Measurements from ENCODE around the gene TBC1D22B. TPM values are rescaled to one million over a fixed set of nuclear protein-coding genes. Genes with fewer than 3 reads are reported as not detected.
"Not testable (repeated sequence)": the region's sequence is repeated elsewhere in the genome, so short reads cannot be mapped to it uniquely, and the experiment has no call there.

TBC1D22B gene
- total RNA-seq, 2 experiments from 2014 or later: 8.0 to 12.3 TPM

DNA sequence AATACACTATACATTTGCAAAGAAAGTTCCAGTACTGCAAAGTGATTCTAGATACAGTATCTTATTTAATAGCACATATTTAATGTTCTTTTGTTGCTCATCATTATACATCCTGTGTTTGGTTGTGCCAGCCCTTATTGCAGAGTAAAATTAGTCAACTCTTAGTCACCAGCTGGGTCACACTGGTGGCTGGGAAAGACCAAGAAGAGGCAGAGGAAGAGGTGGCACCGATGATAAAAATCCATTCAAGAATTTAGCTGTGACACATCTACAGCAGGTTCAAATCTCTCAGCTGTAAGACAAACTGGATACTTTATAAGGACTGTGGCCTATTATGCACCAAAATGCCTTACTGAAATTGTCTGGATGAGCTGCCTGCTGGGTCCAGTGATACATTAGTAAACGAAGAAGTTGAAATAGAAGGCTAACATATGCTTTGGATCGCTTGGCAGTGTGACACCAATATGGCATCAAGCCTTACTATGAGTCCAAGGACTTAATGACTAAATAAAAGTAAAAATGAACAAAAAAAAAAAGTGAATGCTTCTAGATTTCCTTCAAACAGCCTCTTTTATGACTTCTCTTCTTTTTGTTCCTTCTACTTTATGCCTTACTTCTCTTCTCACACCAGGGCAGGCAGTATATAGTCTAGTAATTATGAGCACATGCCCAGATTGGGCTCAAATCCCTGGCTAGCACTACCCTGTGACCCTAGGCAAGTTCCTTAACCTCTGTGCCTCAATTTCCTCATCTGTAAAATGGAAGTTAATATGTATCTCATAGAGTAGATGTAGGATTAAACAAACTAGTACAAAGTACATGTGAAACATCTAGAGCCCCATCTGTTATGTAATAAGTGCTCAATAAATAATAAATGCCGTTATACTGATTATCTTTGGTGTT, 66.8 kb downstream of the TBC1D22B start:
- Histone ChIP-seq H3K27ac (ENCODE audit: low read depth, low read length, poor library complexity, severe bottlenecking) (no peak overlapping the region), H3K79me2 (ENCODE audit: insufficient read depth, low read depth, low read length) (no peaks in the 10 kb centered on the region), H3K36me3 (ENCODE audit: insufficient read depth, low read length) (no peaks in the 10 kb centered on the region), H3K4me3 (ENCODE audit: low read depth, low read length, poor library complexity, severe bottlenecking) (no peak overlapping the region), H3K4me1 (ENCODE audit: insufficient read depth, low read length, poor library complexity, severe bottlenecking) (no peaks in the 10 kb centered on the region), H3K9me3 (ENCODE audit: low read length) (no peaks in the 10 kb centered on the region), H3K9me2 (ENCODE audit: insufficient read depth, low read length) (no peaks in the 10 kb centered on the region), H3K4me2 (ENCODE audit: low read length) (no peak overlapping the region), H4K20me1 (ENCODE audit: insufficient read depth, low read length) (no peaks in the 10 kb centered on the region), H2AFZ (ENCODE audit: low read length) (no peak overlapping the region)
- no peak for DNase-seq (ENCODE audit: low spot score)
- no peak for TF ChIP-seq EZH2phosphoT487 (IDR thresholded peaks at IDR 0.05; ENCODE audit: borderline replicate concordance, low read depth, low read length)
- TF ChIP-seq, protein P1, sequence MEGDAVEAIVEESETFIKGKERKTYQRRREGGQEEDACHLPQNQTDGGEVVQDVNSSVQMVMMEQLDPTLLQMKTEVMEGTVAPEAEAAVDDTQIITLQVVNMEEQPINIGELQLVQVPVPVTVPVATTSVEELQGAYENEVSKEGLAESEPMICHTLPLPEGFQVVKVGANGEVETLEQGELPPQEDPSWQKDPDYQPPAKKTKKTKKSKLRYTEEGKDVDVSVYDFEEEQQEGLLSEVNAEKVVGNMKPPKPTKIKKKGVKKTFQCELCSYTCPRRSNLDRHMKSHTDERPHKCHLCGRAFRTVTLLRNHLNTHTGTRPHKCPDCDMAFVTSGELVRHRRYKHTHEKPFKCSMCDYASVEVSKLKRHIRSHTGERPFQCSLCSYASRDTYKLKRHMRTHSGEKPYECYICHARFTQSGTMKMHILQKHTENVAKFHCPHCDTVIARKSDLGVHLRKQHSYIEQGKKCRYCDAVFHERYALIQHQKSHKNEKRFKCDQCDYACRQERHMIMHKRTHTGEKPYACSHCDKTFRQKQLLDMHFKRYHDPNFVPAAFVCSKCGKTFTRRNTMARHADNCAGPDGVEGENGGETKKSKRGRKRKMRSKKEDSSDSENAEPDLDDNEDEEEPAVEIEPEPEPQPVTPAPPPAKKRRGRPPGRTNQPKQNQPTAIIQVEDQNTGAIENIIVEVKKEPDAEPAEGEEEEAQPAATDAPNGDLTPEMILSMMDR (conservative IDR thresholded peaks at IDR 0.05; ENCODE audit: low read length): no peak
- ChIA-PET CTCF (ENCODE audit: unreplicated experiment) (no interaction called here), POLR2A (interaction anchor here (0.6 to 1.1 kb wide), 4 partner anchors 9 to 453 kb away, joined by 3 to 4 read pairs (median 4); no protein-coding TSS in a partner anchor)
- intact Hi-C loops (cut with micrococcal nuclease; ENCODE audit: unreplicated experiment): loop anchor here (1.0 to 5.0 kb wide), 2 partner anchors 243 to 368 kb away; no protein-coding TSS in a partner anchor
- no TSS peak for BruUV-seq (replicated peaks)

DNA sequence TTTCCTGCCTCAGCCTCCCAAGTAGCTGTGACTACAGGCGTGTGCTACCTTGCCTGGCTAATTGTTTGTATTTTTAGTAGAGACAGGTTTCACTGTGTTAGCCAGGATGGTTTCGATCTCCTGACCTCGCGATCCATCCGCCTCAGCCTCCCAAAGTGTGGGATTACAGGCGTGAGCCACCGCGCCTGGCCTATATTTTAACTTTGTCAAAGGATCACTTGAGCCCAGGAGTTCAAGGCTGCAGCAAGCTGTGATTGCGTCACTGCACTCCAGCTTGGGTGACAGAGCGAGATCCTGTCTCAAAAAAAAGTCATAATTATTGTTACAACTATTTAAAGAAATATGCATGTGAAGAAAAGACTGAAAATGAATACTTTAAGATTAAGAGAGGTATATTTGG, 72.8 kb downstream of the TBC1D22B start:
- H4K20me1 ChIP-seq (ENCODE audit: insufficient read depth, low read length); intact Hi-C loops (cut with micrococcal nuclease; ENCODE audit: unreplicated experiment); H3K4me1 ChIP-seq (ENCODE audit: insufficient read depth, low read length, poor library complexity, severe bottlenecking); H3K27ac ChIP-seq (ENCODE audit: low read depth, low read length, poor library complexity, severe bottlenecking); H3K9me2 ChIP-seq (ENCODE audit: insufficient read depth, low read length); CTCF ChIA-PET (ENCODE audit: unreplicated experiment); H3K36me3 ChIP-seq (ENCODE audit: insufficient read depth, low read length); H3K79me2 ChIP-seq (ENCODE audit: insufficient read depth, low read depth, low read length); POLR2A ChIA-PET; H3K4me2 ChIP-seq (ENCODE audit: low read length); H3K9me3 ChIP-seq (ENCODE audit: low read length); H2AFZ ChIP-seq (ENCODE audit: low read length); DNase-seq (ENCODE audit: low spot score); BruUV-seq (replicated peaks); H3K4me3 ChIP-seq (ENCODE audit: low read depth, low read length, poor library complexity, severe bottlenecking): not testable (repeated sequence)

GRCh38 chr6:37331047-37331446, 73.5 kb downstream of the TBC1D22B start:
- Histone ChIP-seq H2AFZ (ENCODE audit: low read length) (no peak overlapping the region), H3K27ac (ENCODE audit: low read depth, low read length, poor library complexity, severe bottlenecking) (no peak overlapping the region), H3K79me2 (ENCODE audit: insufficient read depth, low read depth, low read length) (no peaks in the 10 kb centered on the region), H4K20me1 (ENCODE audit: insufficient read depth, low read length) (no peaks in the 10 kb centered on the region), H3K9me2 (ENCODE audit: insufficient read depth, low read length) (no peaks in the 10 kb centered on the region), H3K4me2 (ENCODE audit: low read length) (no peak overlapping the region), H3K36me3 (ENCODE audit: insufficient read depth, low read length) (0 out of 2 replicates have a peak, but pooled peaks cover 3% of the 10 kb centered on the region), H3K9me3 (ENCODE audit: low read length) (no peaks in the 10 kb centered on the region), H3K4me1 (ENCODE audit: insufficient read depth, low read length, poor library complexity, severe bottlenecking) (no peaks in the 10 kb centered on the region), H3K4me3 (ENCODE audit: low read depth, low read length, poor library complexity, severe bottlenecking) (no peak overlapping the region)
- DNase-seq (ENCODE audit: low spot score): no peak
- no peak for TF ChIP-seq EZH2phosphoT487 (IDR thresholded peaks at IDR 0.05; ENCODE audit: borderline replicate concordance, low read depth, low read length)
- TF ChIP-seq, protein P1 (conservative IDR thresholded peaks at IDR 0.05; ENCODE audit: low read length): no peak
- CTCF ChIA-PET (ENCODE audit: unreplicated experiment): no interaction called here
- POLR2A ChIA-PET: no interaction called here
- intact Hi-C loops (cut with micrococcal nuclease; ENCODE audit: unreplicated experiment): no loop called here
- BruUV-seq (replicated peaks): no TSS peak
